Measurements from ENCODE around the gene CRYBG2. TPM values are rescaled to one million over a fixed set of nuclear protein-coding genes. Genes with fewer than 3 reads are reported as not detected.

CRYBG2 gene
- polyA plus RNA-seq, 1 donor from 2014 or later = 2.5 TPM

- Histone ChIP-seq H3K79me2 (replicated peaks; ENCODE audit: insufficient read depth, low read length) (no peaks in the 10 kb centered on the region), H3K9me2 (ENCODE audit: insufficient read depth, low read length) (no peaks in the 10 kb centered on the region), H3K4me3 (ENCODE audit: low read length) (no peak overlapping the region), H3F3A (ENCODE audit: insufficient read depth, low read length, poor library complexity, severe bottlenecking) (no peaks in the 10 kb centered on the region), H2AFZ (ENCODE audit: low read depth, low read length) (no peak overlapping the region), H3K9me3 (ENCODE audit: low read length) (no peaks in the 10 kb centered on the region), H3K27ac (ENCODE audit: low read length) (no peak overlapping the region), H3K9ac (ENCODE audit: low read length) (no peak overlapping the region), H3K4me2 (ENCODE audit: low read length) (no peak overlapping the region), H3K27me3 (ENCODE audit: insufficient read depth, low read depth, low read length) (no peaks in the 10 kb centered on the region), H4K20me1 (ENCODE audit: insufficient read depth) (no peaks in the 10 kb centered on the region), H3K36me3 (ENCODE audit: insufficient read depth, low read length) (no peaks in the 10 kb centered on the region)
- TF ChIP-seq POLR2AphosphoS5 (IDR thresholded peaks at IDR 0.05) (no peak), CTCF (IDR thresholded peaks at IDR 0.05; ENCODE audit: poor library complexity, severe bottlenecking) (no peak), RAD21 (conservative IDR thresholded peaks at IDR 0.05) (no peak), TAF1 (IDR thresholded peaks at IDR 0.05; ENCODE audit: low read depth) (no peak), SMC3 (conservative IDR thresholded peaks at IDR 0.05; ENCODE audit: poor library complexity) (no peak), MXI1 (conservative IDR thresholded peaks at IDR 0.05; ENCODE audit: poor library complexity, severe bottlenecking) (no peak), REST (IDR thresholded peaks at IDR 0.05; ENCODE audit: borderline replicate concordance) (no peak), EZH2 (IDR thresholded peaks at IDR 0.05; ENCODE audit: borderline replicate concordance, insufficient read depth, low read length, poor library complexity, severe bottlenecking) (no peak), EP300 (conservative IDR thresholded peaks at IDR 0.05; ENCODE audit: poor library complexity, severe bottlenecking) (no peak)
Measured at GRCh38 chr1:26350343-26350700, 3.6 kb downstream of the CRYBG2 start.

GRCh38 chr1:26349877-26350244 lies 4.1 kb downstream of the CRYBG2 start:
- TF ChIP-seq CTCF (IDR thresholded peaks at IDR 0.05; ENCODE audit: poor library complexity, severe bottlenecking) (no peak), MXI1 (conservative IDR thresholded peaks at IDR 0.05; ENCODE audit: poor library complexity, severe bottlenecking) (no peak), POLR2AphosphoS5 (IDR thresholded peaks at IDR 0.05) (no peak), SMC3 (conservative IDR thresholded peaks at IDR 0.05; ENCODE audit: poor library complexity) (no peak), EZH2 (IDR thresholded peaks at IDR 0.05; ENCODE audit: borderline replicate concordance, insufficient read depth, low read length, poor library complexity, severe bottlenecking) (no peak), REST (IDR thresholded peaks at IDR 0.05; ENCODE audit: borderline replicate concordance) (no peak), RAD21 (conservative IDR thresholded peaks at IDR 0.05) (no peak), EP300 (conservative IDR thresholded peaks at IDR 0.05; ENCODE audit: poor library complexity, severe bottlenecking) (no peak), TAF1 (IDR thresholded peaks at IDR 0.05; ENCODE audit: low read depth) (no peak)
- Histone ChIP-seq H3K4me2 (ENCODE audit: low read length) (no peak overlapping the region), H3F3A (ENCODE audit: insufficient read depth, low read length, poor library complexity, severe bottlenecking) (no peaks in the 10 kb centered on the region), H3K79me2 (replicated peaks; ENCODE audit: insufficient read depth, low read length) (no peaks in the 10 kb centered on the region), H3K9me3 (ENCODE audit: low read length) (no peaks in the 10 kb centered on the region), H3K4me3 (ENCODE audit: low read length) (no peak overlapping the region), H4K20me1 (ENCODE audit: insufficient read depth) (no peaks in the 10 kb centered on the region), H3K36me3 (ENCODE audit: insufficient read depth, low read length) (no peaks in the 10 kb centered on the region), H3K27me3 (ENCODE audit: insufficient read depth, low read depth, low read length) (no peaks in the 10 kb centered on the region), H3K27ac (ENCODE audit: low read length) (no peak overlapping the region), H2AFZ (ENCODE audit: low read depth, low read length) (no peak overlapping the region), H3K9me2 (ENCODE audit: insufficient read depth, low read length) (no peaks in the 10 kb centered on the region), H3K9ac (ENCODE audit: low read length) (no peak overlapping the region)

Measured in neural cell (in vitro differentiated cells).